HepG2 (cell line): ENCODE data around the gene NOP9. TPM values are rescaled to one million over a fixed set of nuclear protein-coding genes. Genes with fewer than 3 reads are reported as not detected.
A peak's percentile ranks its signal among the peaks of the same experiment; 100 is the strongest.

Experiments used
- ATAC-seq: fragments of 200-7000 bp; cut with Tn5 transposase; 3 replicates; pipeline ENCODE4 v1.9.1; 2020; ENCODE audit warnings: mild to moderate bottlenecking, moderate library complexity
- BruUV-seq: library from RNA; stranded (reverse); fragments of 400-500 nt; replicated peaks from 2 replicates; lab custom pipeline; 2021; lab: Mats Ljungman, UMichigan
- CTCF ChIA-PET: fragments of 300-600 bp; formaldehyde crosslinking; extraction: SDS; loops from one replicate; lab custom pipeline; 2021; ENCODE audit warnings: low total read pairs, inconsistent platforms, low intra/inter-chr PET ratio; lab: Yijun Ruan, JAX
- POLR2A ChIA-PET: fragments of 350-600 bp; sonication (Branson Sonifier 250); formaldehyde crosslinking; loops from one replicate; lab custom pipeline; 2020; ENCODE audit warnings: antibody characterized with exemption, inconsistent platforms; lab: Yijun Ruan, JAX
- DNase-seq: peaks from one replicate; pipeline ENCODE4 v3.0.0-alpha.2; 2015; ENCODE audit warnings: low spot score
- FAIRE-seq: peaks from 3 replicates; lab custom pipeline; 2011; peaks lifted over from hg19 to GRCh38; lab: Jason Lieb, UNC
- H2AFZ ChIP-seq: one replicate; pipeline ENCODE4 v1.6.1; 2011; ENCODE audit warnings: low read length, inconsistent platforms
- H3K27ac ChIP-seq: fragments of 300-600 bp; 3 replicates; pipeline ENCODE4 v1.8.0; 2011; ENCODE audit warnings: mixed run types, mild to moderate bottlenecking, mixed read lengths, low read length, inconsistent platforms; ENCODE audit not compliant: insufficient read depth; ENCODE audit errors: extremely low read length
- H3K27me3 ChIP-seq, 2 experiments: fragments of 200-600 bp in 1 of 2; 2 replicates in 1 of 2; 3 replicates in 1 of 2; pipeline versions ENCODE4 v1.6.0 to v1.8.0; 2011; ENCODE audit warnings: low read length in 2 of 2, mild to moderate bottlenecking in 2 of 2, moderate library complexity in 2 of 2, inconsistent platforms in 1 of 2; ENCODE audit not compliant: insufficient read depth in 2 of 2, control insufficient read depth in 1 of 2
- H3K36me3 ChIP-seq, 2 experiments: fragments of 200-600 bp in 1 of 2; replicated peaks in 1 of 2; 2 replicates in 1 of 2; 3 replicates in 1 of 2; pipeline versions ENCODE4 v1.5.1 to v1.8.0; 2011; ENCODE audit warnings: low read length in 2 of 2, inconsistent platforms in 1 of 2; ENCODE audit not compliant: insufficient read depth in 2 of 2, control insufficient read depth in 1 of 2
- H3K4me1 ChIP-seq: 2 replicates; pipeline ENCODE4 v1.5.1; 2012; ENCODE audit warnings: low read length, inconsistent platforms; ENCODE audit not compliant: insufficient read depth
- H3K4me2 ChIP-seq: 2 replicates; pipeline ENCODE4 v1.6.0; 2011; ENCODE audit warnings: low read depth, low read length, inconsistent platforms
- H3K4me3 ChIP-seq, 3 experiments: fragments of 200-600 bp in 1 of 3; sonication (generic), shearing (Covaris generic) in 1 of 3; replicated peaks in 1 of 3; 2 replicates each; pipeline ENCODE4 v1.5.1; 2011 to 2016; ENCODE audit warnings: low read length in 3 of 3, inconsistent platforms in 2 of 3, low read depth in 2 of 3, mild to moderate bottlenecking in 2 of 3, control low read depth in 1 of 3, mixed read lengths in 1 of 3; ENCODE audit not compliant: insufficient read depth in 1 of 3
- H3K79me2 ChIP-seq: one replicate; pipeline ENCODE4 v1.6.1; 2011; ENCODE audit warnings: low read length, inconsistent platforms; ENCODE audit not compliant: insufficient read depth
- H3K9ac ChIP-seq: 2 replicates; pipeline ENCODE4 v1.6.0; 2011; ENCODE audit warnings: mild to moderate bottlenecking, low read depth, low read length, inconsistent platforms; ENCODE audit not compliant: insufficient read depth
- H3K9me3 ChIP-seq: 2 replicates; pipeline ENCODE4 v1.5.1; 2012; ENCODE audit warnings: mild to moderate bottlenecking, low read length
- H4K20me1 ChIP-seq: 2 replicates; pipeline ENCODE4 v1.6.0; 2011; ENCODE audit warnings: inconsistent platforms, mild to moderate bottlenecking, low read length, moderate library complexity; ENCODE audit not compliant: insufficient read depth
- ATAD3A ChIP-seq: sonication (generic); formaldehyde crosslinking; IDR thresholded peaks from 2 replicates; pipeline ENCODE4 v1.4.0; 2020; ENCODE audit warnings: missing genetic modification reagents
- IRX3 ChIP-seq: sonication (generic); formaldehyde crosslinking; IDR thresholded peaks from 2 replicates; pipeline ENCODE4 v1.8.1; 2023; ENCODE audit warnings: mild to moderate bottlenecking, low read depth, missing genetic modification reagents, borderline replicate concordance
- NFIB ChIP-seq: sonication (generic); formaldehyde crosslinking; IDR thresholded peaks from 2 replicates; pipeline ENCODE4 v1.9.0; 2021; ENCODE audit warnings: missing genetic modification reagents, mild to moderate bottlenecking, borderline replicate concordance
- SP2 ChIP-seq: sonication (generic); formaldehyde crosslinking; IDR thresholded peaks from 2 replicates; pipeline ENCODE4 v1.5.1; 2020; ENCODE audit warnings: mild to moderate bottlenecking, missing genetic modification reagents
- SSRP1 ChIP-seq: IDR thresholded peaks from 2 replicates; pipeline ENCODE4 v1.6.1; 2016; ENCODE audit warnings: control low read depth
- TEAD3 ChIP-seq: optimal IDR thresholded peaks from 2 replicates; pipeline ENCODE3; 2016; ENCODE audit warnings: borderline replicate concordance
- ZNF205 ChIP-seq: IDR thresholded peaks from 2 replicates; pipeline ENCODE4 v1.6.1; 2018; ENCODE audit warnings: missing biosample characterization, missing genetic modification reagents
- ZNF343 ChIP-seq: sonication (generic); formaldehyde crosslinking; IDR thresholded peaks from 2 replicates; pipeline ENCODE4 v1.4.0; 2020; ENCODE audit warnings: mild to moderate bottlenecking, missing genetic modification reagents
- ZNF615 ChIP-seq: sonication (generic); formaldehyde crosslinking; IDR thresholded peaks from 2 replicates; pipeline ENCODE4 v1.5.0; 2020; ENCODE audit warnings: mild to moderate bottlenecking, missing genetic modification reagents, borderline replicate concordance
- ZNF878 ChIP-seq: sonication (generic); formaldehyde crosslinking; IDR thresholded peaks from 2 replicates; pipeline ENCODE4 v1.8.1; 2023; ENCODE audit warnings: mild to moderate bottlenecking, missing genetic modification reagents, moderate library complexity
- ZZZ3 ChIP-seq: sonication (generic); formaldehyde crosslinking; IDR thresholded peaks from 2 replicates; pipeline ENCODE4 v1.4.0; 2020; ENCODE audit warnings: missing genetic modification reagents, mild to moderate bottlenecking, borderline replicate concordance
- WGBS: methylation state at CpG from one replicate; pipeline ENCODE4 v1.1.6; 2017; ENCODE audit warnings: low lambda C conversion rate; 5-methylcytosine and 5-hydroxymethylcytosine counted together
- in situ Hi-C: cut with HindIII; loops from 2 replicates; pipeline ENCODE4 v1.10.0; 2017; ENCODE audit warnings: low pct_unique_long_range_greater_than_20kb; ENCODE audit not compliant: extremely low pct_ligation_motif_present
- intact Hi-C: fragments of 100-400 bp; cut with micrococcal nuclease; formaldehyde crosslinking; loops from one replicate; pipeline ENCODE4 v1.10.0; 2022; ENCODE audit not compliant: unreplicated experiment
- polyA plus RNA-seq, 8 experiments: library from polyadenylated mRNA; depleted of rRNA in 3 of 8; stranded (reverse) in 7 of 8; unstranded in 1 of 8; fragments of >200 nt; fragmentation: Illumina TruSeq in 4 of 8; extraction: Trizol in 4 of 8; gene quantifications; 2 replicates each; pipeline versions ENCODE4 v1.2.1 to v1.2.3, GENCODE V29; 2011 to 2016; ENCODE audit warnings: low read depth in 4 of 8, missing spikeins in 1 of 8, mixed read lengths in 1 of 8; ENCODE audit not compliant: insufficient read depth in 1 of 8
- total RNA-seq, 5 experiments: library from RNA; depleted of rRNA; stranded (reverse); fragments of >200 nt; fragmentation: Illumina TruSeq; extraction: Trizol; gene quantifications; 2 replicates each; pipeline ENCODE4 v1.2.3, GENCODE V29; 2016; ENCODE audit warnings: low read depth in 1 of 5

The NOP9 gene
- total and polyA plus RNA-seq, 2 of the 13 experiments (the other 11 are each of a cell fraction or from before 2014, with no cell fraction given) = 24.5 to 61.6 TPM

DNA sequence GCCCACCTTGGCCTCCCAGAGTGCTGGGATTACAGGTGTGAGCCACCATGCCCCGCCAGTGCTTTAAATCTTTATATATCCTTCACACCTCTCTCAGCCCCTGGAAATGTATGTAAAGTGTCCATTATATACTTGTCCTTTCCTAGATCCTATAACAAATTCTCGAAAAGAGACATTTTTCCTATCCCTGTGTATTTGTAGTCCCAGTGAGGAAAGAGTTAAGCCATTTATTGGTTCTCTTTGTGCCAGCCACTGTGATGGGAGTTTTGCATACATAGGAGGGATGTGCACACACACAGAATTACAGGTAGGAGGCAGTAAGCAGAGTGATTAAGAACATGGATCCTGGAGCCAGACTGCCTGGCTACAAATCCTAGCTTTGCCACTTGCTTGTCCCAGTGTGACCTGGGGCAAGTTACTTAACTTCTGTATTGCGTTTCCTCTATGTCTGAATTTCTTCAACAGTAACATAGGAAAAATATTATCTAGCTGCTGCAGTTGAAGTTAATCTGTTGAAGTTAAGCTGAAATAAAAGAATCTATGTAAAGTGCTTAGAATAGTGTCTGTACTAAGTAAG, 26.1 kb upstream of the NOP9 start (continued):
- 0 out of 2 replicates have a peak, but pooled peaks have one; percentile 76 for TF ChIP-seq ZNF343 (CRISPR knock-in tag)
- TF ChIP-seq ZZZ3 (CRISPR knock-in tag) = 0 out of 2 replicates have a peak, but pooled peaks have one; percentile 33
- no peak for TF ChIP-seq SSRP1 (CRISPR knock-in tag)
- TF ChIP-seq ZNF878 (CRISPR knock-in tag) = no peak
- TF ChIP-seq IRX3 = no peak
- TF ChIP-seq SP2 (CRISPR knock-in tag) = no peak

DNA sequence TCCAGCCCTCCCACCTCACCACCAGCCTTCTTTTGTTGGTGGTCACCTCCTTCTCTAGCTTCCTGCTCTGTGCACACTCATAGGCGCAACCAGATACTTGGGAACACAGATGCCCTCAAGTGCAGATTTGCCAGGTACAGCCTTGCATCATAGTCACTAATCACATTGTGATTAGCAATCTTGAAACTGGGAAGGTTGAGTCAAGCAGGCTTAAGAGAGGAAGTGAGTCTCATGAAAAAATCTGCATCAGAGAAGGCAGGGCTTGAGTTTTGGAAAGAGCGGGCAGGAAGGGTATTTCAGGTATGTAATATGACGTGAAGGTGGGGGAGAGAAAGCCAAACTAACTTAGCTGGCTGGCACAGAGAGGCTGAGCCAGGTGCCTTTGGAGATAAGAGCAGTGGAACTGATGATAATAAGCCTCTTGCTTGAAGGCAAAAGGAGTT, 25.5 kb upstream of the NOP9 start:
- H3K27ac ChIP-seq = no peak overlapping the region
- 0 out of 2 replicates have a peak, but pooled peaks have one; percentile 77 for TF ChIP-seq NFIB (CRISPR knock-in tag)
- TF ChIP-seq ZNF205 = no peak
- TF ChIP-seq ZNF615 (CRISPR knock-in tag) = no peak
- no peak for TF ChIP-seq ATAD3A
- 0 out of 2 replicates have a peak, but pooled peaks have one; percentile 4 for TF ChIP-seq ZNF343 (CRISPR knock-in tag)
- no peak for TF ChIP-seq TEAD3 (CRISPR knock-in tag)
- 0 out of 2 replicates have a peak, but pooled peaks have one; percentile 0 for TF ChIP-seq ZZZ3 (CRISPR knock-in tag)
- ChIA-PET POLR2A (interaction anchor here (0.6 to 16.5 kb wide), 6 partner anchors 8 to 85 kb away, joined by 3 to 435 read pairs (median 3); partner anchors contain the start of gene TINF2), CTCF (interaction anchor here (1.1 to 1.4 kb wide), 2 partner anchors 24 to 31 kb away, joined by 3 to 4 read pairs; partner anchors contain the start of gene TINF2)
- FAIRE-seq = no peak
- no peak overlapping the region for H3K4me3 ChIP-seq
- 96% methylated on average over 3 of the region's 3 CpGs for WGBS
- in situ Hi-C loops = no loop called here
- peaks cover 22% of the 10 kb centered on the region for H3K4me1 ChIP-seq
- H3K9ac ChIP-seq = no peak overlapping the region
- H4K20me1 ChIP-seq = no peaks in the 10 kb centered on the region
- H2AFZ ChIP-seq = no peak overlapping the region
- peaks cover 7% of the 10 kb centered on the region for H3K79me2 ChIP-seq
- intact Hi-C loops = no loop called here
- BruUV-seq = no TSS peak
- H3K9me3 ChIP-seq = no peaks in the 10 kb centered on the region
- H3K27me3 ChIP-seq = no peaks in the 10 kb centered on the region; a peak in 1 of 5 replicates
- H3K4me2 ChIP-seq = no peak overlapping the region
- no peak for ATAC-seq
- no peak for DNase-seq
- peaks cover 0 to 2% of the 10 kb centered on the region in 2 experiments; a peak in 1 of 5 replicates for H3K36me3 ChIP-seq
